ENCODE data around the gene RAB4A. TPM values are rescaled to one million over a fixed set of nuclear protein-coding genes. Genes with fewer than 3 reads are reported as not detected.
A peak's percentile ranks its signal among the peaks of the same experiment; 100 is the strongest.

The RAB4A gene
- total and polyA plus RNA-seq, 9 of the 15 experiments (the other 6 are each of a cell fraction or from before 2014, with no cell fraction given) = 8.3 to 61.0 (median 26.7) TPM

DNA sequence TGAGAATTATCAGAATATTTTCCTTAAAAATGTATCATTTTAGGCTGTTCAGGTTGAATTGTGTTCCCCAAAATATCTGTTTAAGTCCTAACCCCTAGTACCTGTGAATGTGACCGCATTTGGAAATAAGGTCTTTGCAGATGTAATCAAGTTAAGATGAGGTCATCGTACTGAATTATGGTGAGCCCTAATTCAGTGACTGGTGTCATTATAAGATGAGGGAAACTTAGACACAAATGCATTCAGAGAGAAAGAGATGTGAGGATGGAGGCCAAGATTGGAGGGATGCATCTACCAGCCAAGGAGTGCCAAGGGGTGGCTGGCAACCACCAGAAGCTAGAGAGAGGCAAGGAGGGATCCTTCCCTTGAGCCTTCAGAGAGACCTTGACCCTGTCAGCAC lies 4.1 kb downstream of the RAB4A start (continued):
- TF ChIP-seq RFX7 (CRISPR knock-in tag; IDR thresholded peaks at IDR 0.05) = no peak
- TF ChIP-seq, protein P1, sequence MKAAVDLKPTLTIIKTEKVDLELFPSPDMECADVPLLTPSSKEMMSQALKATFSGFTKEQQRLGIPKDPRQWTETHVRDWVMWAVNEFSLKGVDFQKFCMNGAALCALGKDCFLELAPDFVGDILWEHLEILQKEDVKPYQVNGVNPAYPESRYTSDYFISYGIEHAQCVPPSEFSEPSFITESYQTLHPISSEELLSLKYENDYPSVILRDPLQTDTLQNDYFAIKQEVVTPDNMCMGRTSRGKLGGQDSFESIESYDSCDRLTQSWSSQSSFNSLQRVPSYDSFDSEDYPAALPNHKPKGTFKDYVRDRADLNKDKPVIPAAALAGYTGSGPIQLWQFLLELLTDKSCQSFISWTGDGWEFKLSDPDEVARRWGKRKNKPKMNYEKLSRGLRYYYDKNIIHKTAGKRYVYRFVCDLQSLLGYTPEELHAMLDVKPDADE (conservative IDR thresholded peaks at IDR 0.05; ENCODE audit: control insufficient read depth, low read depth, low read length) = no peak
- no peak for TF ChIP-seq PBX2 (CRISPR knock-in tag; IDR thresholded peaks at IDR 0.05; ENCODE audit: low read depth)
- no peak for TF ChIP-seq PBX2 (tag; conservative IDR thresholded peaks at IDR 0.05; ENCODE audit: low read depth)
- TF ChIP-seq, protein P2, sequence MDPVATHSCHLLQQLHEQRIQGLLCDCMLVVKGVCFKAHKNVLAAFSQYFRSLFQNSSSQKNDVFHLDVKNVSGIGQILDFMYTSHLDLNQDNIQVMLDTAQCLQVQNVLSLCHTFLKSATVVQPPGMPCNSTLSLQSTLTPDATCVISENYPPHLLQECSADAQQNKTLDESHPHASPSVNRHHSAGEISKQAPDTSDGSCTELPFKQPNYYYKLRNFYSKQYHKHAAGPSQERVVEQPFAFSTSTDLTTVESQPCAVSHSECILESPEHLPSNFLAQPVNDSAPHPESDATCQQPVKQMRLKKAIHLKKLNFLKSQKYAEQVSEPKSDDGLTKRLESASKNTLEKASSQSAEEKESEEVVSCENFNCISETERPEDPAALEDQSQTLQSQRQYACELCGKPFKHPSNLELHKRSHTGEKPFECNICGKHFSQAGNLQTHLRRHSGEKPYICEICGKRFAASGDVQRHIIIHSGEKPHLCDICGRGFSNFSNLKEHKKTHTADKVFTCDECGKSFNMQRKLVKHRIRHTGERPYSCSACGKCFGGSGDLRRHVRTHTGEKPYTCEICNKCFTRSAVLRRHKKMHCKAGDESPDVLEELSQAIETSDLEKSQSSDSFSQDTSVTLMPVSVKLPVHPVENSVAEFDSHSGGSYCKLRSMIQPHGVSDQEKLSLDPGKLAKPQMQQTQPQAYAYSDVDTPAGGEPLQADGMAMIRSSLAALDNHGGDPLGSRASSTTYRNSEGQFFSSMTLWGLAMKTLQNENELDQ (CRISPR knock-in tag; IDR thresholded peaks at IDR 0.05; ENCODE audit: borderline replicate concordance) = no peak
- TF ChIP-seq ATF7 (IDR thresholded peaks at IDR 0.05) = peak; percentile 68; the same call in 1 of the 2 replicates
- TF ChIP-seq, protein P3, sequence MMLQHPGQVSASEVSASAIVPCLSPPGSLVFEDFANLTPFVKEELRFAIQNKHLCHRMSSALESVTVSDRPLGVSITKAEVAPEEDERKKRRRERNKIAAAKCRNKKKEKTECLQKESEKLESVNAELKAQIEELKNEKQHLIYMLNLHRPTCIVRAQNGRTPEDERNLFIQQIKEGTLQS (IDR thresholded peaks at IDR 0.05) = peak; percentile 88
- TF ChIP-seq, protein P3 (CRISPR knock-in tag; conservative IDR thresholded peaks at IDR 0.05) = no peak
- TF ChIP-seq, protein P4, sequence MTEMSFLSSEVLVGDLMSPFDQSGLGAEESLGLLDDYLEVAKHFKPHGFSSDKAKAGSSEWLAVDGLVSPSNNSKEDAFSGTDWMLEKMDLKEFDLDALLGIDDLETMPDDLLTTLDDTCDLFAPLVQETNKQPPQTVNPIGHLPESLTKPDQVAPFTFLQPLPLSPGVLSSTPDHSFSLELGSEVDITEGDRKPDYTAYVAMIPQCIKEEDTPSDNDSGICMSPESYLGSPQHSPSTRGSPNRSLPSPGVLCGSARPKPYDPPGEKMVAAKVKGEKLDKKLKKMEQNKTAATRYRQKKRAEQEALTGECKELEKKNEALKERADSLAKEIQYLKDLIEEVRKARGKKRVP (CRISPR knock-in tag; IDR thresholded peaks at IDR 0.05) = no peak
- TF ChIP-seq CBX5 (IDR thresholded peaks at IDR 0.05; ENCODE audit: borderline replicate concordance, low read depth) = no peak
